ENCODE results near the gene CKS2.
"Not testable (repeated sequence)": the region's sequence is repeated elsewhere in the genome, so short reads cannot be mapped to it uniquely, and the experiment has no call there.

The CKS2 gene
- total RNA-seq: 3.7 to 43.9 (median 16.1) reads per million in 9 experiments

DNA sequence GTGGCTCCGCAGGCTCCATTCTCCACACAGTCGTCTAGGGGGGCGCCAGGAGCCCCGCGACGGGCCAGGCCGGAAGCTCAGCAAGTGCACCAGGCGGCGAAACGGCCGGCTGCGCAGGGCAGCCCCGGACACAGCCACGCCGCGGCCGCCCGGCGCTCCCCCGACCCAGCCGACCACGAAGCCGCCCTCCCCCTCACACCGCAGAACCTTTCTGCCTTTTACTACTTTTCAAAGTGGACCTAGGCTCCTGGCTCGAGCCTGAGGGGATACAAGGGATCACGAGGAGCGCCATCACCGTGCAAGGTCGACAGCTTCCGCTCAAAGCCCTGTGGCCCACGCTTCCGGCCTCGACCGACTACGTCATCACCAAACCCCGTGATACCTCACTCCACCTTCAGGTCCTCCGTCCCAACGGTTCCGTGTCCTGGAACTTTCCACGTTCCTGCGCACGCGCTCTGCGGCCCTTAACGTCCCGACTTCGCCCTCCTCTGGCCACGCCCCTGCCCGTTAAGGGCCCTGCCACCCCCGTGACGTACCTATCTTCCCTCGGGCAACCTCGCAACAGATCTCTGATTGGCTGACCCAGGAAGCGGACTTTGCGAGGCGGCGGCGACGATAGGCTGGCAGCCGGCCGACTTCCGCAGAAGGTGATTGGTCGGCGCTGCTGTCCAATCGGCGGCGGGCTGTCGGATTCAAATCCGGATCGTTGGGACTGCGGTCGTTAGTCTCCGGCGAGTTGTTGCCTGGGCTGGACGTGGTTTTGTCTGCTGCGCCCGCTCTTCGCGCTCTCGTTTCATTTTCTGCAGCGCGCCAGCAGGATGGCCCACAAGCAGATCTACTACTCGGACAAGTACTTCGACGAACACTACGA is at the start of gene CKS2:
CKS2 (plus strand) TSS at position 721 of the 871 bp plus-strand sequence; CDS start at position 819, 98 bp downstream.
- ATAC-seq (replicated peaks) (peak; percentile 87), DNase-seq (peak; percentile 99 to 100 (median 99))
- H3K27me3 Mint-ChIP-seq: no peaks in the 10 kb centered on the region
- H3K36me3 Mint-ChIP-seq (ENCODE audit: insufficient read depth): peaks cover 15% of the 10 kb centered on the region
- peaks cover 7 to 11% of the 10 kb centered on the region in 2 donors for H3K4me1 Mint-ChIP-seq (ENCODE audit: low read depth in 2 of 2)
- H3K27ac Mint-ChIP-seq: peak within 1 kb of the TSS; percentile 98 to 99
- no peaks in the 10 kb centered on the region for H3K9me3 Mint-ChIP-seq
- peak within 1 kb of the TSS; percentile 84 to 85 for H3K4me3 Mint-ChIP-seq

DNA sequence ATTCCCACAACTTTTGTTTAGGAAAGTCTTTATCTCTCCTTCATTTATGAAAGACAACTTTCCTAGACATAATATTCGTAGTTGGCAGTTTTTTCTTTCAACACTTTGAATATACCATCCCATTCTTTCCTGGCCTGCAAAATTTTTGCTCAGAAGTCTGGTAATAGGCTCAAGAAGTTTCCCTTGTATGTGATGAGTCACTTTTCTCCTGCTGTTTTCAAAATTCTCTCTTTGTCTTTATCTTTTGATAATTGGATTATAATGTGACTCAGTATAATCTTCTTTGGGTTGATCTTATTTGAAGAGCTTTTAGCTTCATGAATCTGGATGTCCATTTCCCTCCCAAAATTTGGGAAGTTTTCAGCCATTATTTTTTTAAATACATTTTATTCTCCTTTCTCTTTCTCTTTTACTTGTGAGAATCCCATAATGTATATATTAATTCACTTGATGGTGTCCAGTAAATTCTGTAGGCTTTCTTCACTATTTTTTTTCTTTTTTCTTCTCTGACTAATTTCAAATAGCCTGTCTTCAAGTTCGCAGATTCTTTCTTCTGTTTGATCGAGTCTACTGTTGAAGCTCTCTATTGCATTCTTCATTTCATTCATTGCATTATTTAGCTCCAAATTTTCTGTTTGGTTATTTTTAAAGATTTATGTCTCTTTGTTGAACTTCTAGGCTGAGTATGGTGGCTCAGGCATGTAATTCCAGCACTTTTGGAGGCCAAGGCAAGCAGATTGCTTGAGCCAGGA is 37.3 kb upstream of the CKS2 start:
- Mint-ChIP-seq H3K4me1 (ENCODE audit: low read depth in 2 of 2) (peaks cover 0 to 7% of the 10 kb centered on the region in 2 donors), H3K9me3 (peaks cover 9 to 20% of the 10 kb centered on the region in 2 donors), H3K27me3 (peaks cover 7 to 24% of the 10 kb centered on the region in 2 donors), H3K4me3 (no peak overlapping the region), H3K27ac (no peak overlapping the region), H3K36me3 (ENCODE audit: insufficient read depth) (no peaks in the 10 kb centered on the region)
- no peak for ATAC-seq (replicated peaks)
- no peak for DNase-seq

DNA sequence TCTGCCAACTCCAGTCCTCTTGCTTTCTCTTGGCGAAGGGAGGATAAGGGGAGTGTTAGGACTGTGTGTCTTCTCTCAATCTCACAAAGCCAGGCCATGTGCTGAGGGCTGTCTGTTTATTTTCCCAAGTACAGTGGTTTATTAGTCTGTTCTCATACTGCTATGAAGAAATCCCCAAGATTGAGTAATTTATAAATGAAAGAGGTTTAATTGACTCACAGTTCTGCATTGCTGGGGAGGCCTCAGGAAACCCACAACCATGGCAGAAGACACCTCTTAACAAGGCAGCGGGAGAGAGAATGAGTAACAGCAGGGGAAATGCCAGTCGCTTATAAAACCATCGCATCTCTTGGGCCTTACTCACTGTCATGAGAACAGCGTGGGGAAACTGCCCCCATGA is 36.2 kb upstream of the CKS2 start:
- ATAC-seq (replicated peaks) (no peak), DNase-seq (no peak)
- Mint-ChIP-seq H3K27me3 (peaks cover 7 to 24% of the 10 kb centered on the region in 2 donors), H3K9me3 (peaks cover 9 to 20% of the 10 kb centered on the region in 2 donors), H3K27ac (no peak overlapping the region), H3K4me1 (ENCODE audit: low read depth in 2 of 2) (peaks cover 0 to 8% of the 10 kb centered on the region in 2 donors), H3K4me3 (no peak overlapping the region), H3K36me3 (ENCODE audit: insufficient read depth) (no peaks in the 10 kb centered on the region)

DNA sequence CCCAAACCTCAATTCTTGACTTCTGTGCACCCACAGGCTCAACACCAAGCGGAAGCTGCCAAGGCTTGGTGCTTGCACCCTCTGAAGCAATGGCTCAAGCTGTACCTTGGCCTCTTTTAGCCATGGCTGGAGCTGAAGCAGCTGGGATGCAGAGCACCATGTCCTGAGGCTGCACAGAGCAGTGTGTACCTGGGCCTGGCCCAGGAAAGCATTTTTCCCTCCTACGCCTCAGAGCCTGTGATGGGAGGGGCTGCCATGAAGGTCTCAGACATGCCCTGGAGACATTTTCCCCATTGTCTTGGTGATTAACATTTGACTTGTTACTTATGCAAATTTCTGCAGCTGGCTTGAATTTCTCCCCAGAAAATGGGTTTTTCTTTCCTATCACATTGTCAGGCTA is 35.0 kb upstream of the CKS2 start:
- not testable (repeated sequence) for H3K27ac Mint-ChIP-seq
- Mint-ChIP-seq H3K9me3 (peaks cover 9 to 20% of the 10 kb centered on the region in 2 donors), H3K27me3 (peaks cover 7 to 21% of the 10 kb centered on the region in 2 donors)

DNA sequence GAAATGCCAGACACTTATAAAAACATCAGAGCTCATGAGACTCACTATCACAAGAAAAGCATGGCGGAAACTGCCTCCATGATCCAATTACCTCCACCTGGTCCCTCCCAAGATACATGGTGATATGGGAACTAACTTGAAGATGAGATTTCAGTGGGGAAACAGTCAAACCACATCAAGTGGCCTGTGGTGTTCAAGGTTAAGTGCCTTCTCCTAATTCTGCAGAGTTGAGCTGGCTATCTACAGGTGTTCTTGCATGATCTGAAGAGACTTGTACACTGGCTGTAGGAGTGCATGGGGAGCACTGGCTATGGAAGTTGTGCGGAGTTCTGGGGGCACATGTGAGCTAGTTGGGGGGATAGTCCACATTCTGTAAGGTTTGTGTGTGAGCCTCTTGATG is 34.0 kb upstream of the CKS2 start:
- no peak overlapping the region for H3K27ac Mint-ChIP-seq
- DNase-seq: no peak
- H3K9me3 Mint-ChIP-seq: peaks cover 9 to 20% of the 10 kb centered on the region in 2 donors
- ATAC-seq (replicated peaks): no peak
- no peak overlapping the region for H3K4me3 Mint-ChIP-seq
- no peaks in the 10 kb centered on the region for H3K36me3 Mint-ChIP-seq (ENCODE audit: insufficient read depth)
- H3K27me3 Mint-ChIP-seq: peaks cover 0 to 12% of the 10 kb centered on the region in 2 donors
- peaks cover 0 to 9% of the 10 kb centered on the region in 2 donors for H3K4me1 Mint-ChIP-seq (ENCODE audit: low read depth in 2 of 2)

More for the DNA sequence above, 35.0 kb upstream of the CKS2 start:
- H3K4me1 Mint-ChIP-seq (ENCODE audit: low read depth in 2 of 2); H3K36me3 Mint-ChIP-seq (ENCODE audit: insufficient read depth); DNase-seq; ATAC-seq (replicated peaks); H3K4me3 Mint-ChIP-seq: not testable (repeated sequence)

DNA sequence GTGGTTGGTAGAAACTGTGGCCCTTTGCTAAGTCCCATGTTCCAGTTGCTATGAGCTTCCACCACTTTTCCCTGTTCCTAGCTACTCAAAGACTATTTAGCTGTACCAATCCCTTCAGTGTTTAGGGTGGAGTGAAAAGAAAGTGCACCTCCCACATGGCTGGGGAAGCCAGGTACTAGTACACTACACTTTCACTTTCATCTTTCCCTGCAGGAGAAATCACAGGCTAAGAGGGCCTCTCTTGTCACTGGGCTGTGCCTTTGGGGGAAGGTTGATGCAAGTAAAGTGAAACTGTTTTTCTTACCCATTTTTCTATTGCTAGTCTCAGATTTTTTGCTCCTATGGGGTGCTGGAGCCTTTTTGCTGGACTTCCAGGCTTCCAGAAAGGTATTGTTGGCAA is 33.5 kb upstream of the CKS2 start:
- peaks cover 0 to 12% of the 10 kb centered on the region in 2 donors for H3K27me3 Mint-ChIP-seq
- ATAC-seq (replicated peaks): no peak
- no peak overlapping the region for H3K27ac Mint-ChIP-seq
- H3K4me3 Mint-ChIP-seq: no peak overlapping the region
- peaks cover 0 to 9% of the 10 kb centered on the region in 2 donors for H3K4me1 Mint-ChIP-seq (ENCODE audit: low read depth in 2 of 2)
- no peak for DNase-seq
- peaks cover under 1% of the 10 kb centered on the region for H3K36me3 Mint-ChIP-seq (ENCODE audit: insufficient read depth)
- H3K9me3 Mint-ChIP-seq: peaks cover 9 to 18% of the 10 kb centered on the region in 2 donors

DNA sequence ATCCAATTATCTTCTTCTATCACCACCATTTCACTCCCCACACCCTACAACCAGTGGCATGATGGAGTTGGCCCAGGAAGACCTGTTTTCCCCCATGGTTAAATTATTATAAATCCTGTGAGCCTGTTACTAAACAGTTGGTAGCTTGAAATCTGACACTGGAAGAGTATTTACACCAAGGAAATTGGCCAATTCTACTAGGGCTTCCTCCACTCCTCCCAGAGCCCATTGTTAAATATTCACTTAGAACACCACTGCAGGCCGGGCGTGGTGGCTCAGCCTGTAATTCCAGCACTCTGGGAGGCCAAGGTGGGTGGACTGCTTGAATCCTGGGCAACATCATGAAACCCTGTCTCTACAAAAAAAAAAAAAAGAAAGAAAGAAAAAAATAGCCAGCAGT is 32.4 kb upstream of the CKS2 start:
- H3K27me3 Mint-ChIP-seq: peaks cover 0 to 12% of the 10 kb centered on the region in 2 donors
- ATAC-seq (replicated peaks): no peak
- no peak overlapping the region for H3K27ac Mint-ChIP-seq
- H3K9me3 Mint-ChIP-seq: peaks cover 7% of the 10 kb centered on the region in 2 donors
- no peak for DNase-seq
- no peak overlapping the region for H3K4me3 Mint-ChIP-seq
- peaks cover 0 to 9% of the 10 kb centered on the region in 2 donors for H3K4me1 Mint-ChIP-seq (ENCODE audit: low read depth in 2 of 2)
- H3K36me3 Mint-ChIP-seq (ENCODE audit: insufficient read depth): peaks cover 3% of the 10 kb centered on the region

DNA sequence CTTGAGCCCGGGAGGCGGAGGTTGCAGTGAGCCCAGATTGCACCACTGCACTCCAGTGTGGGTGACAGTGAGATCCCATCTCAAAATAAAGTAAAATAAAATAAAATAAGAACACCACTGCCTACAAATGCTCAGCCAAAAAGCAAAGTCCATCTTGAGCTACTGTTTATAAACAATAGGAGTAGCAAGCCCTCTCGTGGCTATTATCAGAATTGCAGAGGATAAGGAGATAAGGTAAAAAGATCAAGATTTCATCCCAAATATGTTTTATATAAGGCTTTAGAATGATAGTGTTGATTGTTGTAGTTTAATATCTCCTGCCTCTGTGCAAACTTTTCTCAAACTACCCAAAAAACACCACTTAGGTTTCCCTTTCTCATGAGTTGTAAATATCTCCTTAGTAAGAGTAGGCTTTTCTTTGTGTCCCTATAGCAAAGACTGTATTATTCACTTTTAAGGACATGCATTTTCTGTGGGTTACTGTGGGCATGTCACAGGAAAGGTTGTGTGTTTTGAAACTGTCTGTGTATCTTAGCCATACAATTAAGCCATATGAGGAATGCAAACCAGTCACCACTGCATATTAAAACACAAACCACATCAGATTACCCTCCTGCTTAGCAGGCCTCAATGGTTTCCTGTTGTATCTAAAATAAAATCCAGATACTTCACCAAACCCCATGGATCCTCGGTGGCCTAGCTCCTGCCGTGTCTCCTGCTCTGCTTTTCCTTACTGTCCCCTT is 31.8 kb upstream of the CKS2 start:
- Mint-ChIP-seq H3K4me1 (ENCODE audit: low read depth in 2 of 2) (peaks cover 0 to 9% of the 10 kb centered on the region in 2 donors), H3K36me3 (ENCODE audit: insufficient read depth) (peaks cover 3% of the 10 kb centered on the region), H3K27ac (peak overlapping the region in 1 of 2 donors; percentile 59), H3K4me3 (no peak overlapping the region), H3K27me3 (peaks cover 0 to 12% of the 10 kb centered on the region in 2 donors), H3K9me3 (peaks cover 1 to 4% of the 10 kb centered on the region in 2 donors)
- ATAC-seq (replicated peaks): peak; percentile 37
- peak in 2 of 3 experiments; percentile 11 to 15 for DNase-seq

DNA sequence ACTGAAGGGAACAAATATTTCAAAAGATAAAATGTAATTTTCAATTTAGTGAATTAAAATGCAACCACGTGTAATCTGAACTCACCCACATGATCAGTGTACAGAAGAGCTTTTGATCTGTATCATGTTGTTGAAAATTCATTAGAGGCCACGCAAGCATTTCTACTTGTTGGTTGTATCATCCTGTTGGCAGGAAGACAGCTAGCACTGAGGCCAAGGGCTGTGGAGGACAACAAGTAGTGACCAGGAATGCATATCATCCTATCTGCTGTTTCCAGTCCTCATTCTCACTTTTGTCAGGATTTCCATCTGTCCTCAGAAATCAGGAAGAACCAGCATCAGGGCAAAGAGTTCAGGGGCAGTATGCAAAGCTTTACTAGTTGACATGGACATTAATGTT is 29.9 kb upstream of the CKS2 start:
- DNase-seq (no peak), ATAC-seq (replicated peaks) (no peak)
- peaks cover 0 to 9% of the 10 kb centered on the region in 2 donors for H3K4me1 Mint-ChIP-seq (ENCODE audit: low read depth in 2 of 2)
- peak overlapping the region in 1 of 2 donors; percentile 52 for H3K27ac Mint-ChIP-seq
- peaks cover 0 to 11% of the 10 kb centered on the region in 2 donors for H3K27me3 Mint-ChIP-seq
- H3K9me3 Mint-ChIP-seq: no peaks in the 10 kb centered on the region
- no peak overlapping the region for H3K4me3 Mint-ChIP-seq
- peaks cover 3% of the 10 kb centered on the region for H3K36me3 Mint-ChIP-seq (ENCODE audit: insufficient read depth)

DNA sequence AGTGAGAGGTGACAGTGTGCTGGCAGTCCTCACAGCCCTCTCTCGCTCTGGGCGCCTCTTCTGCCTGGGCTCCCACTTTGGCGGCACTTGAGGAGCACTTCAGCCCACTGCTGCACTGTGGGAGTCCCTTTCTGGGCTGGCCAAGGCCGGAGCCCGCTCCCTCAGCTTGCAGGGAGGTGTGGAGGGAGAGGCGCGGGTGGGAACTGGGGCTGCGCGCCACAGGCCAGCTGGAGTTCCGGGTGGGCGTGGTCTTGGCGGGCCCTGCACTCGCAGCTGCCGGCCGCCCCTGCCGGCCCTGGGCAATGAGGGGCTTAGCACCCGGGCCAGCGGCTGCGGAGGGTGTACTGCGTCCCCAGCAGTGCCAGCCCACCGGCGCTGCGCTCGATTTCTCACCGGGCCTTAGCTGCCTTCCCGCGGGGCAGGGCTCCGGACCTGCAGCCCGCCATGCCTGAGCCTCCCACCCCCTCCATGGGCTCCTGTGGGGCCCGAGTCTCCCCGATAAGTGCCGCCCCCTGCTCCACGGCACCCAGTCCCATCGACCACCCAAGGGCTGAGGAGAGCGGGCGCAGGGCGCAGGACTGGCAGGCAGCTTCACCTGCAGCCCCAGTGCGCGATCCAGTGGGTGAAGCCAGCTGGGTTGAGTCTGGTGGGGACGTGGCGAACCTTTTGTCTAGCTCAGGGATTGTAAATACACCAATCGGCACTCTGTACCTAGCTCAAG is 28.6 kb upstream of the CKS2 start:
- not testable (repeated sequence) for H3K27ac Mint-ChIP-seq; H3K4me1 Mint-ChIP-seq (ENCODE audit: low read depth in 2 of 2); H3K36me3 Mint-ChIP-seq (ENCODE audit: insufficient read depth); H3K9me3 Mint-ChIP-seq; DNase-seq; H3K27me3 Mint-ChIP-seq; ATAC-seq (replicated peaks)
- peak overlapping the region in 1 of 2 donors; percentile 55 for H3K4me3 Mint-ChIP-seq

DNA sequence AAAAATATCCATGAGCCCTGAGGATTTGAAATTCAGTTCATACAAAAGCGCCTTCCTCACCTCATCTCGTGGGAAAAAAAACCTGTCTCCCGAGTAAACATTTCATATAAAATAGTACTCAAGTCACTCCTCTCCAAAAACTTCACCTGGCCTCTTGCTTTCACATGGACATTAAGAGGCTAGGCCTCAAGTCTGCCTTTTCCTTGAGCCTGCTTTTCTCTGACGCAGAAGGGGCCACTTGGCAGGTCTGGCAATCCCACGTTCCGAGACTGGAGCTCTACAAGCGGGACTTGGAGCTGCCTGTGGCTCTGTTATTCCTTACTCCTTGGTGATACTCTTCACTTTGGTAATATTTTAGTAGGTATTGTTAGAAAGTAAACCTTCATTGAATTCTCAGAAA is 26.9 kb upstream of the CKS2 start:
- no peak overlapping the region for H3K4me3 Mint-ChIP-seq

DNA sequence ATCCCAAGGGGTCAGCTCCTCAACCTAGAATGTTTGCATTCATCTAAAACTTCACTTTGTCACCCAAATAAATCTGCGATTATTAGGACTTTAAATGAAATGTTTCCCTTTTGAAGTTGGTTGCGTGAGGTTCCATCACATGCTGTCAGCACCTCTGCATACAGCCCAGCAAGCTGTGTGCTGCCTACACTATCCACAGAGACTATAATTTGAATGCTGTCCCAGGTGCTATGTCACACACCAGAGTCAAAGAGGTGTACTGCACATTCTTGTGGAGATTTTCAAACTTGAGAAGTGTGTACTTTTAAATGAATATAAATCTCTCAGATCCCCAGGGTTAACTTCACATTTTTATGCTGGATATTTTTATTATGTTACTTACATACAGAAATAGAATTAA is 19.3 kb upstream of the CKS2 start:
- H3K27me3 Mint-ChIP-seq: peaks cover 12 to 14% of the 10 kb centered on the region in 2 donors

More for the DNA sequence above, 26.9 kb upstream of the CKS2 start:
- Mint-ChIP-seq H3K36me3 (ENCODE audit: insufficient read depth) (peaks cover 3% of the 10 kb centered on the region), H3K27ac (no peak overlapping the region), H3K4me1 (ENCODE audit: low read depth in 2 of 2) (peaks cover 0 to 2% of the 10 kb centered on the region in 2 donors), H3K9me3 (no peaks in the 10 kb centered on the region), H3K27me3 (no peaks in the 10 kb centered on the region)
- DNase-seq (no peak), ATAC-seq (replicated peaks) (no peak)

More for the DNA sequence above, 19.3 kb upstream of the CKS2 start:
- Mint-ChIP-seq H3K9me3 (no peaks in the 10 kb centered on the region), H3K36me3 (ENCODE audit: insufficient read depth) (no peaks in the 10 kb centered on the region), H3K27ac (no peak overlapping the region), H3K4me3 (no peak overlapping the region), H3K4me1 (ENCODE audit: low read depth in 2 of 2) (no peaks in the 10 kb centered on the region)
- ATAC-seq (replicated peaks): no peak
- DNase-seq: no peak
